Measurements from ENCODE around the gene YWHAE.

DNA sequence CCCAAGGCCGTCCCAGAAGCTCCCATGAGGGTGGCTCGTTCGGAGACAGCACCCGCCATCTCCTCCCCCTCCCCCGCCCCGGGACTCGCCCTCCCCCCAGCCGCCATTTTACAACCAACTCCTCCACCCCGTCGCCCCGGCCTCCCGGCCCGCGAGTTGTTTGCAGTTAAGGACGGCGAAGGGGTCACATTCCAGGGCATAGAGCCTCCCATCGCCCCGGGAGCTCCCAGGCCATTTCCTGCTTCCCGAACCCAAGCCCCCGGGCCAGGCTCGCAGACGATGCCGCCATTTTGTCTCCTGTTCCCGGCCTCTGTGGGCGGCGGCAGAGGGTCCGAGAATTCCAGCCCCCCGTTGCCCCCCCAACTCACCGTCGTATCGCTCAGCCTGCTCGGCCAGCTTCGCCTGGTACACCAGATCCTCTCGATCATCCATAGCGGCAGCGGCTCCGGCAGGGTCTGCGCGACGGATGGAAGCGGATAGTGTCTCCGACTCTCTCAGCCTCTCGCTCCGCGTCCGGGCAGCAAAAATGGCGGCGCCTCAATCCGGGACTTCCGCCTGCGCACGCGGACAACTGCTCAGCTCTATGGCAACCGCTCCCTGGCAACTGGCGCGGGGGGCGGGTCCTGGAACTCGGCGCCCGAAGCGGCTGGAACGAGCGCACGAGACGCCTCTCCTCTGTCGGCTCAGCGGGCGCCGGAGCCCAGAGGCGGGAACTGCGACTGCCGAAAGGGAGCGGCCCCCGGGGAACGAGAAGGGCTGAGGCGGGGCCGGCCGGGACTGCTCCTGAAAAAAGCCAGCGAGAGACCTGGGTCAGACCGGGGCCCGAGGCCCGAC is at the start of gene YWHAE:
- TF ChIP-seq, protein P1, sequence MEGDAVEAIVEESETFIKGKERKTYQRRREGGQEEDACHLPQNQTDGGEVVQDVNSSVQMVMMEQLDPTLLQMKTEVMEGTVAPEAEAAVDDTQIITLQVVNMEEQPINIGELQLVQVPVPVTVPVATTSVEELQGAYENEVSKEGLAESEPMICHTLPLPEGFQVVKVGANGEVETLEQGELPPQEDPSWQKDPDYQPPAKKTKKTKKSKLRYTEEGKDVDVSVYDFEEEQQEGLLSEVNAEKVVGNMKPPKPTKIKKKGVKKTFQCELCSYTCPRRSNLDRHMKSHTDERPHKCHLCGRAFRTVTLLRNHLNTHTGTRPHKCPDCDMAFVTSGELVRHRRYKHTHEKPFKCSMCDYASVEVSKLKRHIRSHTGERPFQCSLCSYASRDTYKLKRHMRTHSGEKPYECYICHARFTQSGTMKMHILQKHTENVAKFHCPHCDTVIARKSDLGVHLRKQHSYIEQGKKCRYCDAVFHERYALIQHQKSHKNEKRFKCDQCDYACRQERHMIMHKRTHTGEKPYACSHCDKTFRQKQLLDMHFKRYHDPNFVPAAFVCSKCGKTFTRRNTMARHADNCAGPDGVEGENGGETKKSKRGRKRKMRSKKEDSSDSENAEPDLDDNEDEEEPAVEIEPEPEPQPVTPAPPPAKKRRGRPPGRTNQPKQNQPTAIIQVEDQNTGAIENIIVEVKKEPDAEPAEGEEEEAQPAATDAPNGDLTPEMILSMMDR (conservative IDR thresholded peaks at IDR 0.05 in 1 of 2, IDR thresholded peaks at IDR 0.05 in 1 of 2; ENCODE audit: low read depth in 1 of 2, low read length in 2 of 2): no peak
- no peak for TF ChIP-seq EZH2 (IDR thresholded peaks at IDR 0.05; ENCODE audit: low read length, missing control alignments)
